Type B pancreatic cell (in vitro differentiated cells): ENCODE data around the gene LIMS2. TPM values are rescaled to one million over a fixed set of nuclear protein-coding genes. Genes with fewer than 3 reads are reported as not detected.
A peak's percentile ranks its signal among the peaks of the same experiment; 100 is the strongest.

Source experiments
- DNase-seq: peaks from one replicate; pipeline ENCODE4 v3.0.0; 2021; ENCODE audit warnings: mixed read lengths; ENCODE audit not compliant: unreplicated experiment; ENCODE audit errors: extremely low spot score
- H3K27ac Mint-ChIP-seq: 2 replicates; pipeline ENCODE4 v1.8.0; 2021; ENCODE audit warnings: mild to moderate bottlenecking, mixed read lengths
- H3K27me3 Mint-ChIP-seq: 2 replicates; pipeline ENCODE4 v1.8.0; 2021; ENCODE audit warnings: mixed read lengths
- H3K36me3 Mint-ChIP-seq: 2 replicates; pipeline ENCODE4 v1.8.0; 2021; ENCODE audit warnings: mixed read lengths
- H3K4me1 Mint-ChIP-seq: one replicate; pipeline ENCODE4 v1.8.0; 2021; ENCODE audit warnings: mixed read lengths; ENCODE audit not compliant: unreplicated experiment
- H3K4me3 Mint-ChIP-seq: 2 replicates; pipeline ENCODE4 v1.8.0; 2021; ENCODE audit warnings: mild to moderate bottlenecking, mixed read lengths
- H3K9me3 Mint-ChIP-seq: 2 replicates; pipeline ENCODE4 v1.8.0; 2021; ENCODE audit warnings: mixed read lengths
- CTCF ChIP-seq: fragments of 200-600 bp; sonication (generic); conservative IDR thresholded peaks from 2 replicates; pipeline ENCODE4 v1.5.0; 2021; ENCODE audit warnings: antibody characterized with exemption, mild to moderate bottlenecking
- total RNA-seq: library from RNA; stranded (reverse); gene quantifications from 2 replicates; pipeline ENCODE4 v1.2.1, GENCODE V29; 2021; ENCODE audit warnings: low replicate concordance

The LIMS2 gene
- total RNA-seq, 1 donor from 2014 or later = 13.1 TPM

DNA sequence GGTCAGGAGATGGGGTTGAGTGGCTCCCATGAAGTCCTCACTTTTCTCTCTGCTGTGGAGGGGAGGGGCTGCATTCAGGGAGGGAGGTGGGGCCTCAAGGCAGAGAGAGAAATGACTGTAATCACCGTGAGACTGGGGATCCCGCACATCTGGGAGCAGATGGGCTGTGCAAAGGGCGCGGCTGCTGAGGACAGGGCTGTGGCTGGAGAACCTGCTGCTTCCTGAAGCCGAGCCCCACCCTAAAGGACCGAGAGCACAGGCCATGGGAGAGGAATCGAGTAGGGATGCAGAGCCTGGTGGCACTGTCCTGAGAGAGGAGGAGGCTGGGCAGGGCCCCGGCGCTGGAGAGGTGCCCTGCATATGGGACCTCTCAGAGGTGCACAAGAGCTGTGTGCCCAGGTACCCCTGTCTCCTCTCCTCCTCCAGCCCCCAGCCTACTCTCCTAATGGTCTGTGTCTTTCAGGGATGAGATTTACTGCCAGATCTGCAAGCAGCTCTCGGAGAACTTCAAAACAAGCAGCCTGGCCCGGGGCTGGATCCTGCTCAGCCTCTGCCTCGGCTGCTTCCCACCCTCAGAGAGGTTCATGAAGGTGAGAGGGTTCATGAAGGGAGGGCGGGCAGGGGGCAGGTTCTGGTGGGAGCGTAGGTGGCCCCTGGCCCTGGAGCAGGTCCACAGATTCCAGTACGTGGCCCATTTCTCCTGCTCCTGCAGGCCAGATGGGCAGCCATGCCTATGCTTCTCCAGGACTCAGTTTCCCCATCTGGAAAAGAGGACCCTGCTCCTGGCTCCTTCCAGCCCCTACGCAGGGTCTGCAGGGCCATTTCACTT is 55.2 kb downstream of the LIMS2 start:
- Mint-ChIP-seq H3K36me3 (no peaks in the 10 kb centered on the region), H3K27me3 (peaks cover 7% of the 10 kb centered on the region), H3K27ac (no peak overlapping the region), H3K9me3 (no peaks in the 10 kb centered on the region), H3K4me1 (no peaks in the 10 kb centered on the region), H3K4me3 (no peak overlapping the region)
- peak; percentile 49 for DNase-seq
- TF ChIP-seq CTCF = no peak

DNA sequence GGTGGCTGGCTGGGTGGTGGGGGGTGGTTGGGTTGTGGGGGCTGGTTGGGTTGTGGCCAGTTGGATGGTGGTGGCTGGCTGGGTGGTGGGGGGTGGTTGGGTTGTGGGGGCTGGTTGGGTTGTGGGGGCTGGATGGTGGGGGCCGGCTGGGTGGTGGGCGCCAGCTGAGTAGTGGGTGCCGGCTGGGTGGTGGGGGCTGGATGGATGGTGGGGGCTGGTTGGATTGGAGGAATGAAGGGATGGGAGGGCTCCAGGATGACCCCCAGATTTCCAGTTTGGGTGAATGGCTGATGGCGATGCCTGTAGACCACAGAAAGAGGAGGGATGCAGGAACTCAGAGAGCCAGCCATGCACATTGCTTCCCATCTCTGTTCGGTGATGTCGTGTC is 56.1 kb downstream of the LIMS2 start:
- H3K27ac Mint-ChIP-seq = no peak overlapping the region
- no peak for TF ChIP-seq CTCF
- no peaks in the 10 kb centered on the region for H3K36me3 Mint-ChIP-seq
- no peaks in the 10 kb centered on the region for H3K9me3 Mint-ChIP-seq
- H3K4me1 Mint-ChIP-seq = no peaks in the 10 kb centered on the region
- no peak overlapping the region for H3K4me3 Mint-ChIP-seq
- DNase-seq = peak; percentile 43
- H3K27me3 Mint-ChIP-seq = peaks cover 7% of the 10 kb centered on the region

DNA sequence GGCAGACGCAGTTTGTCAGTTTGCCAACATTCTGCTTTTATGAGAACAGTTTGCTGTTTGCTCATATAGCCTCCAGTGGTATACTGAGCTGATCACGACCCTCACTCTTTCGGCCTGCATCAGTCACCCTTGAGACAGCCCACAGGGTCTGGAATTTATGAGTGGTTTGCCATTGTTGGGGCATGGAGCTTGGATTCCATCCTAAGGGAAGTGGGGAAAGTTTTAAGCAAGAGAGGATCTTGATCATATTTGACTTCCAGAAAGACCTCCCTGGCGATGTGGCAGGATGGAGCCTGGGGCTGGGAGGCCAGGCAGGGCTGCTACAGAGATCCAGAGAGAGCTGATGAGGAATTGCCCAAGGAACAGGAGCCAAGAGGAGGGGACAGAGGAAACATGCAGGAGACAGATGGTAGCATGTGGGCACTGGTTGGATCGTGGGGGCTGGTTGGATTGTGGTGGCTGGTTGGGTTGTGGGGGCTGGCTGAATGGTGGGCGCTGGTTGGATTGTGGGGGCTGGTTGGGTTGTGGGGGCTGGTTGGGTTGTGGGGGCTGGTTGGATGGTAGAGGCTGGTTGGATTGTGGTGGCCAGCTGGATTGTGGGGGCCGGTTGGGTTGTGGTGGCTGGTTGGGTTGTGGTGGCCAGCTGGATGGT is 56.7 kb downstream of the LIMS2 start:
- no peak overlapping the region for H3K27ac Mint-ChIP-seq

GRCh38 chr2:127615511-127616166 is 59.7 kb downstream of the LIMS2 start:
- no peak for TF ChIP-seq CTCF
- no peak overlapping the region for H3K27ac Mint-ChIP-seq
- peaks cover 4% of the 10 kb centered on the region for H3K9me3 Mint-ChIP-seq
- no peak overlapping the region for H3K4me3 Mint-ChIP-seq
- peaks cover 12% of the 10 kb centered on the region for H3K27me3 Mint-ChIP-seq
- H3K4me1 Mint-ChIP-seq = no peaks in the 10 kb centered on the region
- DNase-seq = peak; percentile 39
- no peaks in the 10 kb centered on the region for H3K36me3 Mint-ChIP-seq

More for the DNA sequence above, 56.7 kb downstream of the LIMS2 start:
- Mint-ChIP-seq H3K4me1 (no peaks in the 10 kb centered on the region), H3K9me3 (no peaks in the 10 kb centered on the region), H3K36me3 (no peaks in the 10 kb centered on the region), H3K27me3 (peaks cover 7% of the 10 kb centered on the region), H3K4me3 (no peak overlapping the region)
- DNase-seq = peak; percentile 24
- TF ChIP-seq CTCF = no peak

DNA sequence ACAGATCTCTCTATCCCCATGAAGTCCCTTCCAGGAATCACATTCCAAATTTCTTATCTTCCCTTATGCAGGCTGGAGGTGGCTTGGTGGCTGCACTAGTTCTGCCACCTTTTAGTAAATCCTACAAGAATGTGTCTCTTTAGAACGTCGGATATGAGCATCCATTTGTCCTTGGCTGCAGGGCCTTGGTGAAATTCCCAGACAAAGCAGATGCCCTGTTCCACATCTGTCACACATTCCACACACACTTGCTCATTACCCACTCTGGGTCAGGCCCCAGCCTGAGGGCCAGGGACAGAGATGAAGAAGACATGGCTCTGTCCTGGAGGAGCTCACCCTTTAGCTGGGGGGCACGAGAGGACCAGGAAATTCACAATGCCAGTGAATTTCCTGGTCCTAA is 60.6 kb downstream of the LIMS2 start:
- no peak for TF ChIP-seq CTCF
- Mint-ChIP-seq H3K27me3 (peaks cover 12% of the 10 kb centered on the region), H3K4me3 (no peak overlapping the region), H3K9me3 (peaks cover 4% of the 10 kb centered on the region), H3K4me1 (no peaks in the 10 kb centered on the region), H3K27ac (no peak overlapping the region), H3K36me3 (no peaks in the 10 kb centered on the region)
- DNase-seq = peak; percentile 53
